Activated naive CD4-positive, alpha-beta T cell treated with Interleukin-2 at 50 U/mL for 16 hours (primary cell): Measurements from ENCODE around the gene TSPAN14.
"Not testable (repeated sequence)": the region's sequence is repeated elsewhere in the genome, so short reads cannot be mapped to it uniquely, and the experiment has no call there.

Experiments
- DNase-seq: peaks from one replicate; pipeline ENCODE4 v3.0.0-alpha.2; 2020

TSPAN14 gene

GRCh38 chr10:80453842-80454512, at the start of gene TSPAN14:
TSPAN14 (plus strand) TSS chr10:80454310; CDS start chr10:80489234, 34,924 bp downstream.
- DNase-seq: peak; percentile 74

GRCh38 chr10:80405035-80405434, 49.1 kb upstream of the TSPAN14 start:
- no peak for DNase-seq

- no peak for DNase-seq
Observed at GRCh38 chr10:80405626-80406025, 48.5 kb upstream of the TSPAN14 start.

- DNase-seq: no peak
Observed at GRCh38 chr10:80406204-80406603, 47.9 kb upstream of the TSPAN14 start.

- peak; percentile 61 for DNase-seq
Observed at GRCh38 chr10:80407812-80408241, 46.3 kb upstream of the TSPAN14 start.

GRCh38 chr10:80408242-80409101, 45.6 kb upstream of the TSPAN14 start, which contains the start of gene PRXL2A:
PRXL2A (plus strand) TSS chr10:80408551; CDS start chr10:80420468, 11,917 bp downstream.
- peak; percentile 82 for DNase-seq

- DNase-seq: no peak
Observed at GRCh38 chr10:80409121-80409520, 45.0 kb upstream of the TSPAN14 start.

GRCh38 chr10:80410122-80410521, 44.0 kb upstream of the TSPAN14 start:
- DNase-seq: no peak

GRCh38 chr10:80410578-80411145, 43.4 kb upstream of the TSPAN14 start:
- no peak for DNase-seq

GRCh38 chr10:80411267-80411668, 42.8 kb upstream of the TSPAN14 start:
- no peak for DNase-seq

- no peak for DNase-seq
Observed at GRCh38 chr10:80411681-80412220, 42.4 kb upstream of the TSPAN14 start.

GRCh38 chr10:80412486-80412885, 41.6 kb upstream of the TSPAN14 start:
- DNase-seq: no peak

- no peak for DNase-seq
Observed at GRCh38 chr10:80413271-80413996, 40.7 kb upstream of the TSPAN14 start.

- no peak for DNase-seq
Observed at GRCh38 chr10:80414142-80414895, 39.8 kb upstream of the TSPAN14 start.

GRCh38 chr10:80415734-80416478, 38.2 kb upstream of the TSPAN14 start:
- no peak for DNase-seq

GRCh38 chr10:80416479-80417098, 37.5 kb upstream of the TSPAN14 start:
- no peak for DNase-seq

GRCh38 chr10:80417256-80417655, 36.9 kb upstream of the TSPAN14 start:
- not testable (repeated sequence) for DNase-seq

GRCh38 chr10:80421050-80421706, 32.9 kb upstream of the TSPAN14 start:
- DNase-seq: no peak

- no peak for DNase-seq
Observed at GRCh38 chr10:80421707-80422536, 32.2 kb upstream of the TSPAN14 start.
